Uterus (tissue), 4 donors: ENCODE data around the gene ENOX2. TPM values are rescaled to one million over a fixed set of nuclear protein-coding genes. Genes with fewer than 3 reads are reported as not detected.

Experiments used
- DNase-seq, 2 donors: peaks; one replicate each; pipeline ENCODE4 v3.0.0-alpha.2; 2019 to 2020
- H3K27ac ChIP-seq, 2 donors: fragments of 200-600 bp; sonication (generic); 1 replicate in 1 of 2; 2 replicates in 1 of 2; pipeline ENCODE4 v1.5.1; 2016 to 2018
- H3K27me3 ChIP-seq, 2 donors: fragments of 200-600 bp; sonication (generic); one replicate each; pipeline ENCODE4 v1.5.1; 2018 to 2019; ENCODE audit warnings: control low read depth in 1 of 2
- H3K36me3 ChIP-seq, 2 donors: fragments of 200-600 bp; sonication (generic); one replicate each; pipeline ENCODE4 v1.5.1; 2019; ENCODE audit warnings: control low read depth in 1 of 2
- H3K4me1 ChIP-seq, 2 donors: fragments of 200-600 bp; sonication (generic); one replicate each; pipeline ENCODE4 v1.5.1; 2018 to 2019; ENCODE audit warnings: control low read depth in 1 of 2
- H3K4me3 ChIP-seq, 2 donors: fragments of 200-600 bp; sonication (generic); 1 replicate in 1 of 2; 2 replicates in 1 of 2; pipeline ENCODE4 v1.5.1; 2018 to 2019; ENCODE audit warnings: mild to moderate bottlenecking in 1 of 2
- H3K9me3 ChIP-seq, 2 donors: fragments of 200-600 bp; sonication (generic); one replicate each; pipeline ENCODE4 v1.5.1; 2019; ENCODE audit warnings: control low read depth in 1 of 2
- CTCF ChIP-seq, 4 experiments: fragments of 200-600 bp in 2 of 4; fragments of 450-650 bp in 2 of 4; sonication (generic) in 2 of 4; IDR thresholded peaks; one replicate each; pipeline ENCODE4 v1.5.1; 2016 to 2019; ENCODE audit warnings: antibody characterized with exemption in 4 of 4, mild to moderate bottlenecking in 2 of 4, moderate library complexity in 1 of 4
- POLR2A ChIP-seq, 2 donors: fragments of 450-650 bp; IDR thresholded peaks; one replicate each; pipeline ENCODE4 v1.6.1; 2016; ENCODE audit warnings: antibody characterized with exemption in 2 of 2, mild to moderate bottlenecking in 1 of 2, moderate library complexity in 1 of 2
- intact Hi-C: fragments of 100-400 bp; cut with DNase I; formaldehyde crosslinking; loops from one replicate; pipeline ENCODE4 v1.15.1; 2023; ENCODE audit warnings: low total_unique reads
- total RNA-seq, 4 donors: library from RNA; depleted of rRNA in 3 of 4; stranded (reverse); fragments of >200 nt in 3 of 4; gene quantifications; one replicate each; pipeline versions ENCODE4 v1.1.0 to v1.2.4, GENCODE V29; 2014 to 2023
- donor health status: DM: yes; HTN: yes; CAD: no.

The ENOX2 gene
- total RNA-seq, 4 donors from 2014 or later, result 8.2 to 19.5 (median 14.8) TPM

DNA sequence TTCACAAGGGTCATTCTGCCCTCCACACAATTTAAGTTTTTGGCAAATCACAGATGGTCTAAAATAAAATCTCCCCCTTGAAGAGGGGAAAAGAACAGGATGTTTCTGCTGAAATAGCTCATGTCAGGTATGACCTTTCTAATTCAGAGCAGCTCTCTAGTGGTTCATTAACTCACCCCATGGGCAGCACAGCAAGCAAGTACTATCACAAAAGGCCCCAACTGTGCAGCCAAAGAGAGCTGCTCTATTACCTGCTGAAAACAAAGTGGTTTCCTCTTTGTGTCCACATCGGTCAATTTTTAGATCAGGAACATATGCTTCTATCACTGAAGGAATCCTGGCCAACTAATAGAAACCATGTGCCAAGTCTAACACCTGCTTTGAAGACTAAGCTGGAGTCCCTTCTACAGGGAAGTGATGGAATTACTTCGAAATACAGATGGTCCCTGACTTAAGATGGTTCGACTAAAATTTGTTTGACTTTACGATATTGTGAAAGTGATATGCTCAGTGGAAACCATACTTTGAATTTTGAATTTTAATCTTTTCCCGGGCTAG, 164.3 kb downstream of the ENOX2 start:
- H3K36me3 ChIP-seq, result no peaks in the 10 kb centered on the region
- intact Hi-C loops, result no loop called here

GRCh38 chrX:130734713-130735112, 168.3 kb downstream of the ENOX2 start:
- H3K4me1 ChIP-seq, result no peaks in the 10 kb centered on the region
- H3K27me3 ChIP-seq, result no peaks in the 10 kb centered on the region
- TF ChIP-seq POLR2A (IDR thresholded peaks at IDR 0.05) (no peak), CTCF (IDR thresholded peaks at IDR 0.05) (no peak)
- no peak overlapping the region for H3K27ac ChIP-seq
- no peak overlapping the region for H3K4me3 ChIP-seq
- DNase-seq, result no peak
- no peaks in the 10 kb centered on the region for H3K9me3 ChIP-seq
- H3K36me3 ChIP-seq, result no peaks in the 10 kb centered on the region
- intact Hi-C loops, result no loop called here

More for the DNA sequence above, 164.3 kb downstream of the ENOX2 start:
- H3K27ac ChIP-seq, result no peak overlapping the region
- no peaks in the 10 kb centered on the region for H3K4me1 ChIP-seq
- no peak overlapping the region for H3K4me3 ChIP-seq
- no peaks in the 10 kb centered on the region for H3K9me3 ChIP-seq
- DNase-seq, result no peak
- TF ChIP-seq POLR2A (IDR thresholded peaks at IDR 0.05) (no peak), CTCF (IDR thresholded peaks at IDR 0.05) (no peak)
- no peaks in the 10 kb centered on the region for H3K27me3 ChIP-seq

DNA sequence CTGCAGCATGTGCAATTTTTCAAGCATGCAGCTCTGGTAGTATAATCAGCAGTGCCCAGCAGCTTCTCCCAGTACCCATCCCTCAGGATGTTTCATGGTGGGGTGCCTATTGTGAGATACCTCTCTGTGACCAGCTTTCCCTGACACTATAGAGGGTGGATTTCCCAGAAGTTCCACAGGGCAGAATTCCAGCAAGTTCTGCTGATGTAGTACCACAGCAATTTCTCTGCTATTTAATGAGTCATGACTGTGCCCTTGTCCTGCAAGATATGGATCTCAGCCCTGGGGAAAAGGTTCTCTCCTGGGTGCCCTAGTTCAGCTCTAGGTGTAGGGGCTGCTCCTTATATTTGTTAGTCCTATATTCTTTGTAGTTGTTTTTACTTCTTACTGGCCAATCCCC, 174.8 kb downstream of the ENOX2 start:
- Histone ChIP-seq H3K36me3 (no peaks in the 10 kb centered on the region), H3K27ac (no peak overlapping the region), H3K4me3 (no peak overlapping the region), H3K9me3 (no peaks in the 10 kb centered on the region), H3K27me3 (no peaks in the 10 kb centered on the region), H3K4me1 (no peaks in the 10 kb centered on the region)
- TF ChIP-seq CTCF (IDR thresholded peaks at IDR 0.05), result no peak
- TF ChIP-seq POLR2A (IDR thresholded peaks at IDR 0.05), result no peak
- no peak for DNase-seq
- intact Hi-C loops, result no loop called here

DNA sequence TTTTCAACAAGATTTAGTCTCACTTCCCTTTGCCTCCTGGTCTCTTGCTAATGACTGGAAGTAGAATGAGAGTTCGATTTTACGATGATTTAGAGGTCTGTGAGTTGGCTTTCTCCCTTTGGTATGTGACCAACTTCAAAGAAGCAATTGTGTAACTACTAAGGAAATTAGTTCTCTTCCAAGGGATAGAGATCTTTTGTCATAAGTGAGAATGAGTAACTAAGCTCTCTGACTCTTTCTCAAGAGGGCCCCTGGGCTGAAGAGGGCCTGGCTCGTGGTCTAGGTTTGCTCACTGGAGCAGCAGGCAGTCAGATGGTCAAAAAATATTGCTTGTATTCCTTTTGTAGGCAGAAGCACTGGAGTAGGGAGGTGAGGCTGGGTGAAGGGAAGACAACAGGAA, 176.3 kb downstream of the ENOX2 start:
- no peaks in the 10 kb centered on the region for H3K4me1 ChIP-seq
- H3K27ac ChIP-seq, result no peak overlapping the region
- no peaks in the 10 kb centered on the region for H3K27me3 ChIP-seq
- intact Hi-C loops, result no loop called here
- H3K4me3 ChIP-seq, result no peak overlapping the region
- H3K36me3 ChIP-seq, result no peaks in the 10 kb centered on the region
- no peak for TF ChIP-seq POLR2A (IDR thresholded peaks at IDR 0.05)
- TF ChIP-seq CTCF (IDR thresholded peaks at IDR 0.05), result no peak
- DNase-seq, result no peak
- H3K9me3 ChIP-seq, result no peaks in the 10 kb centered on the region

GRCh38 chrX:130725519-130725918, 177.5 kb downstream of the ENOX2 start:
- intact Hi-C loops, result no loop called here
- no peaks in the 10 kb centered on the region for H3K9me3 ChIP-seq
- H3K4me1 ChIP-seq, result no peaks in the 10 kb centered on the region
- DNase-seq, result no peak
- H3K36me3 ChIP-seq, result no peaks in the 10 kb centered on the region
- no peak overlapping the region for H3K27ac ChIP-seq
- TF ChIP-seq POLR2A (IDR thresholded peaks at IDR 0.05) (no peak), CTCF (IDR thresholded peaks at IDR 0.05) (no peak)
- no peak overlapping the region for H3K4me3 ChIP-seq
- no peaks in the 10 kb centered on the region for H3K27me3 ChIP-seq
